GM21526 (cell line): Measurements from ENCODE around the gene TAS2R4.
"Not testable (repeated sequence)": the region's sequence is repeated elsewhere in the genome, so short reads cannot be mapped to it uniquely, and the experiment has no call there.

Experiments used
- ATAC-seq: cut with Tn5 transposase; IDR thresholded peaks from one replicate; pipeline ENCODE4 v1.9.1; 2021; ENCODE audit warnings: moderate library complexity; ENCODE audit not compliant: unreplicated experiment, low FRiP score

TAS2R4 gene, protein sequence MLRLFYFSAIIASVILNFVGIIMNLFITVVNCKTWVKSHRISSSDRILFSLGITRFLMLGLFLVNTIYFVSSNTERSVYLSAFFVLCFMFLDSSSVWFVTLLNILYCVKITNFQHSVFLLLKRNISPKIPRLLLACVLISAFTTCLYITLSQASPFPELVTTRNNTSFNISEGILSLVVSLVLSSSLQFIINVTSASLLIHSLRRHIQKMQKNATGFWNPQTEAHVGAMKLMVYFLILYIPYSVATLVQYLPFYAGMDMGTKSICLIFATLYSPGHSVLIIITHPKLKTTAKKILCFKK

GRCh38 chr7:141776374-141776773 lies at the start of gene TAS2R4:
TAS2R4 (plus strand) TSS chr7:141776674; CDS start chr7:141778489, 1,815 bp downstream.
- ATAC-seq = no peak

- ATAC-seq = no peak
Measured at GRCh38 chr7:141729020-141729419, 47.5 kb upstream of the TAS2R4 start.

DNA sequence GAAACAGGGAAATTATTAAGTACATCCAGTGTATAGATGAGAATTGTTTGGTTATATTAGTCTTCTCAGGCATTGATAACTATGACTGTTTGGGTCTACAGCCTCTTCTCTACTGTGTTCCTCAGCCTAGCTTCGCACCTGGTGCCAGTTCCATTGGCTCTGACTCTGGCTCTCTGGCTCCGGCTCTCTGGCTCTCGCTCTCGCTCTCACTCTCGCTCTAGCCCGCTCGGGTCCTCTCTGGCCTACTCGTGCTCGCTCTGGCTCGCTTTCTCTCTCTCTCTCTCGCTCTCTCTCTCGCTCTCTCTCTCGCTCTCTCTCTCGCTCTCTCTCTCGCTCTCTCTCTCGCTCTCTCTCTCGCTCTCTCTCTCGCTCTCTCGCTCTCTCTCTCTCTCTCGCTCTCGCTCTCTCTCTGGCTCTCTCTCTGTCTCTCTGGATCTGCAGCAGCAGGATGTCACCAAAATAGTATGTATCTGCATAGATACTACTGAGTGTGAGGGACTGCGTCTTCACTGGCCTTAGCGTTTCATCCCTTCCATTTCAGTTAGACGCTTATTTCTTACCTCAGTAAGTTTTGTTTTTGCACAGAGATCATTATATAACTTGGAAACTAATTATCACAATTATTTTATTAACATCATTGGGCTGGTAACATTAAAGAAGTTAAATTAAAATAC lies 44.9 kb upstream of the TAS2R4 start:
- ATAC-seq = no peak

- ATAC-seq = no peak
Measured at GRCh38 chr7:141737118-141737835, 39.2 kb upstream of the TAS2R4 start.

DNA sequence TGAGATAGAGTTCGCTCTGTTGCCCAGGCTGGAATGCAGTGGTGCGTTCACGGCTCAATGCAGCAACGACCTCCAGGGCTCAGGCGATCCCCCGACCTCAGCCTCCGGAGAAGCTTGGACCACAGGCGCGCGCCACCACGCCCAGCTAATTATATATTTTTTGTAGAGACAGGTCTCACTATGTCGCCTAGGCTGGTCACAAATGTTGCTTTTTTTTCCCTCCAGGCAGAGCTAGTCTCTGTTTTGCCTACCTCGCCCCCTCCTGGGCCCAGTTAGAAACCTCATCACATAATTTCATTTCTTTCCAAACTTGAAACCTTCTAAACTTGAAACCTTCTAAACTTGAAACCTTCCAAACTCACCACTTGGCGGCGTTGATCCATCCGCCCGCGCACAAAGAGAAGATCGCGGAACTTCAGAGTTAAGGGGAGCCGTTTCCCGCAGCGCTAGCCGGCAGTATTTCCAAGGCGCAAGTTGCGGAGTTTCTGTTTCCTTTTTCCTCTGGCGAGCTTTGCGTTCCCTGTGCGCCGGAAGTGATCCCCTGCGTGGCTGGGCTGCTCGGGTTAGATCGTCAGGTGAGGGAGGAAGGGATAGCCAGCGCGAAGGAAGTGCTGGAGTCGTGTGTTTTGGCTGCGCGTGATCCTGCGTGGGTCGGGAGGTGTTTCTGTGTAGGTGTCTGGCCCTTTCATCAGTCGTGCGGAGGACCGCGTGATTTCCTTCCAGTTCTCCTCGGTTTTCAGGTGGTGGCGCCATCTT lies 38.5 kb upstream of the TAS2R4 start, which contains the start of gene SSBP1:
Gene SSBP1, plus strand, starts transcription at position 523 of the 756 bp plus-strand sequence. CDS start 809 bp downstream, outside the sequence.
- peak; percentile 92 for ATAC-seq

DNA sequence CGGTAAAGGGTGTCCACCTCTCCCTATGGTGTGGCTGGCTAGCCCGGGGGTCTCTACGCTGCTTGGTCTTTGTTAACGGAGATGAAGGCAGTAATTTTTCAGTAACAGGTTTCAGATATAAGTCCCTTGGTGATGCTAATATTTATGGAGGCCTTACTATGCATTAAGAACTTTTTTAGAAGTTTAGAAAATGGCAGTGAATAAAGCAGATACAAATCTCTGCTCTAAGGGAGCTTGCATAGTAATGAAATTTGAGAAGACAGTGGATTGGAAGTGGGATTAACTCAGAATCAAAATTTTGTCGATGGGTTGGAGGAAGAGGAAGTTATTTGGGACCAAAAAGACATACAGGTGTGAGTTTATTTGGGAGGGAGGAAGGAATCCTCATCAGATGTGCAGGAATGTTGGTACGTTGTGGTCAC lies 37.9 kb upstream of the TAS2R4 start:
- ATAC-seq = no peak

DNA sequence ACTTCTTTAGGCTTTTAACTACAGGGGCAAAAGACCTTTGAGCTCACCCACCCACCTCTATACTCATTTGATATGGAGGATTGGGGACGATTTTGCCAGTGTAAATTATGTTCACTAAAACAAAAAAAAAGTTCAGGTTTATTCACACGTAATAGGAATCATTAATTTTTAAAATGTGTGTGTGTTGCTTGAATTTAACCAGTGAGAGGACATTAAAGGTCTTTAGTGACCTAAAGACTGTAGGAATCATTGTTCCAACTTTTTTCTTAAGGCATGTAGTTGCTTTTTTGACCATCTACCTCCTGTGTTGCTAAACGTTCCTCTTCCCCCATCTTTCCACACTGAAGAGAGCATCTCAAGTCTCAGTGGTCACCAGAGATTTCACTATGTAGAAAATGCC lies 37.2 kb upstream of the TAS2R4 start:
- ATAC-seq = no peak

DNA sequence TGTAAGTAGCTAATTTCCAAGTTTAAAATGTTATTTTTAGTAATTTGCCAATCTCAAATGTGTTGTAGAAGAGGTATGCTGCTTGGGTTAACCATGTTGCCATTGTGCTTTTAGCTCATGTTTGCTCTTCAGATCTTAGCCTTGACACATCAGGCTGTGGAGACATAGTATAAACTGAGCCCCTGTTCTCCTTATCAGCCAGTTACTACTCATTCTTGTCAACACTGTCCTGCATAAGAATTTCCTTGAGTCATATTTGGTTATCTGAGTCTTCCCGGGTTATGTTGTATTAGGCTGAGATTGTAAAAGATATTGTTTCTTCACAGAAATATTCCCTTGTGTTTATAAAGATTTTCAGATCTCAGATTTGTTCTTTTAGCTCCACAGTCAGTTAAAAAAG lies 34.2 kb upstream of the TAS2R4 start:
- no peak for ATAC-seq

GRCh38 chr7:141744131-141744530 lies 32.3 kb upstream of the TAS2R4 start:
- ATAC-seq = no peak

GRCh38 chr7:141748396-141748795 lies 28.1 kb upstream of the TAS2R4 start:
- ATAC-seq = no peak

- ATAC-seq = not testable (repeated sequence)
Measured at GRCh38 chr7:141751904-141752303, 24.6 kb upstream of the TAS2R4 start.

DNA sequence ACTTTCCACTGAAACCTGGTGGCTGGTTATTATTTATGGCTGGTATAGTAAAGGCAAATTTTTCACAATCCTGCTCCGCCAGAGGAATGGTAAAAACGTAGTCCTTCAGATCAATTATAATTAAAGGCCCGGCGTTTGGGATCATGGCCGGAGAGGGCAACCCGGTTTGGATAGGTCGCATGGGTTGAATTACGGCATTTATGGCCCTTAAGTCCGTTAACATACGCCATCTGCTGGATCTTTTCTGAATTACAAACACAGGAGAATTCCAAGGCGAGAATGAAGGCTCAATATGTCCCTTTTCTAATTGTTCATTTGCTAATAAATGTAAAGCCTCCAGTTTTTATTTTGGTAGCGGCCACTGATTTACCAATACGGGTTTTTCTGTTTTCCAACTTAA lies 23.8 kb upstream of the TAS2R4 start:
- no peak for ATAC-seq

DNA sequence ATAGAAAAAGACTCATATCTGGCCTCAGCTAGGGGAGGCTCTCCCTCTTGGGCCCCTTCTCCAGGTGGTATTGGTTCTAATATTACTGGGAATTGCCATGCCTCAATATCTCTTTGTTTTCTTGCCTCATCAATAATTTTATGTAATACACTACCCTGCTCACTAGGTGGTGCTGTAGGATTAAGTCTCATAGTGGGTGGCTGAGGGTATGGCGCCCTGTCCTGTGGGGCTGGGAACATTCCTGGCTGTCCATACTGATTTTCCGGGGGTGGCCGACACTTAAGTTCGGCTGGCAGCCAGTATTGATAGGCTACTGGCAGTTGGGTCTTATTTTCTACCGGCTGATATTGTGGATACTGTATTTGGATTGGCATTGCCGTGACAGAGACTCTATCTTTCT lies 21.5 kb upstream of the TAS2R4 start:
- ATAC-seq = no peak

- no peak for ATAC-seq
Measured at GRCh38 chr7:141763797-141764196, 12.7 kb upstream of the TAS2R4 start, which contains the start of gene TAS2R3. TAS2R3 (plus strand) TSS chr7:141764097; CDS start chr7:141764159, 62 bp downstream.

DNA sequence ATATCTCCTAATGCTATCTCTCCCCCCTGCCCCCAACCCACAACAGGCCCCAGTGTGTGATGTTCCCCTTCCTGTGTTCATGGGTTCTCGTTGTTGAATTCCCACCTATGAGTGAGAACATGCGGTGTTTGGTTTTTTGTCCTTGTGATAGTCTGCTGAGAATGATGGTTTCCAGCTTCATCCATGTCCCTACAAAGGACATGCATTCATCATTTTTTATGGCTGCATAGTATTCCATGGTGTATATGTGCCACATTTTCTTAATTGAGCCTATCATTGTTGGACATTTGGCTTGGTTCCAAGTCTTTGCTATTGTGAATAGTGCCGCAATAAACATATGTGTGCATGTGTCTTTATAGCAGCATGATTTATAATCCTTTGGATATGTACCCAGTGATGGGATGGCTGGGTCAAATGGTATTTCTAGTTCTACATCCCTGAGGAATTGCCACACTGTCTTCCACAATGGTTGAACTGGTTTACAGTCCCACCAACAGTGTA lies 6.3 kb upstream of the TAS2R4 start:
- not testable (repeated sequence) for ATAC-seq

- ATAC-seq = peak; percentile 65
Measured at GRCh38 chr7:141785706-141786552, 9.5 kb downstream of the TAS2R4 start.

GRCh38 chr7:141788296-141788695 lies 11.8 kb downstream of the TAS2R4 start:
- ATAC-seq = no peak

- no peak for ATAC-seq
Measured at GRCh38 chr7:141789917-141790316, 13.4 kb downstream of the TAS2R4 start, which contains the start of gene TAS2R5. TAS2R5 (plus strand) TSS chr7:141790217; CDS start chr7:141790362, 145 bp downstream.

- ATAC-seq = no peak
Measured at GRCh38 chr7:141792526-141792925, 16.1 kb downstream of the TAS2R4 start.
